NT2/D1 (cell line): Measurements from ENCODE around the gene QTRT2.
A peak's percentile ranks its signal among the peaks of the same experiment; 100 is the strongest.

ENCODE experiments used
- DNase-seq: peaks from one replicate; pipeline ENCODE4 v3.0.0-alpha.2; 2011; ENCODE audit warnings: low read depth, low spot score
- H3K27me3 ChIP-seq: 2 replicates; pipeline ENCODE4 v1.6.0; 2011; ENCODE audit warnings: mild to moderate bottlenecking; ENCODE audit not compliant: insufficient read length, insufficient read depth
- H3K36me3 ChIP-seq: 2 replicates; pipeline ENCODE4 v1.6.1; 2011; ENCODE audit warnings: mild to moderate bottlenecking, low read length, mixed read lengths; ENCODE audit not compliant: insufficient read depth, insufficient read length
- H3K4me1 ChIP-seq: 2 replicates; pipeline ENCODE4 v1.5.1; 2011; ENCODE audit not compliant: insufficient read depth, insufficient read length
- H3K4me3 ChIP-seq: 2 replicates; pipeline ENCODE4 v1.5.1; 2011; ENCODE audit warnings: low read depth; ENCODE audit not compliant: insufficient read length
- H3K9ac ChIP-seq: 2 replicates; pipeline ENCODE4 v1.6.0; 2011; ENCODE audit warnings: low read depth; ENCODE audit not compliant: insufficient read length
- H3K9me3 ChIP-seq: 2 replicates; pipeline ENCODE4 v1.5.1; 2011; ENCODE audit warnings: mild to moderate bottlenecking, low read length; ENCODE audit not compliant: insufficient read depth
- SUZ12 ChIP-seq: IDR thresholded peaks from 2 replicates; pipeline ENCODE4 v1.6.1; 2011; ENCODE audit not compliant: insufficient read length, insufficient read depth; ENCODE audit errors: extremely low read depth
- YY1 ChIP-seq: IDR thresholded peaks from 2 replicates; pipeline ENCODE4 v1.6.1; 2011; ENCODE audit not compliant: insufficient read length, insufficient read depth
- ZNF274 ChIP-seq: IDR thresholded peaks from 2 replicates; pipeline ENCODE4 v1.6.1; 2011; ENCODE audit warnings: mild to moderate bottlenecking, low read depth, low read length

QTRT2 gene

GRCh38 chr3:114111060-114111770 lies 54.7 kb downstream of the QTRT2 start:
- Histone ChIP-seq H3K4me1 (no peaks in the 10 kb centered on the region), H3K36me3 (no peaks in the 10 kb centered on the region), H3K27me3 (no peaks in the 10 kb centered on the region), H3K4me3 (no peak overlapping the region), H3K9ac (no peak overlapping the region), H3K9me3 (no peaks in the 10 kb centered on the region)
- DNase-seq, result no peak
- no peak for TF ChIP-seq YY1
- no peak for TF ChIP-seq SUZ12
- no peak for TF ChIP-seq ZNF274

DNA sequence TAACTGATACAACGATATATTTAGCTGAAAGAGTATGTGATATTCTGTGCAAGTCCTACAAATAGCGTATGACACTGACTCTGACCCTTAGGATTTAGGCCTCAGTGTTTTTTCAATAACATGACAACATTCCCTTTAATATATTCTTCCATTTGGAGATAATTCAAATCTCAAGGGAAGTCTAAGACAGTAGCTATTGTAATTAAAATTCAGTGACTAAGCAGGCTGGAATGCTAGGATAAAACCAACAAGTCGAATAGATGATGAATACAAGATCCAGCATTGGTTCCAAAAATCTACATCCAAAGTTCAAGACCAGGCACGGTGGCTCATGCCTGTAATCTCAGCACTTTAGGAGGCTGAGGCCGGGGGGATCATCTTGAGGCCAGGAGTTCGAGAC lies 56.2 kb downstream of the QTRT2 start:
- Histone ChIP-seq H3K4me3 (no peak overlapping the region), H3K4me1 (no peaks in the 10 kb centered on the region), H3K9ac (no peak overlapping the region), H3K36me3 (no peaks in the 10 kb centered on the region), H3K9me3 (no peaks in the 10 kb centered on the region), H3K27me3 (no peaks in the 10 kb centered on the region)
- DNase-seq, result no peak
- TF ChIP-seq ZNF274 (no peak), YY1 (no peak), SUZ12 (no peak)

- no peak for TF ChIP-seq SUZ12
- no peak for TF ChIP-seq YY1
- TF ChIP-seq ZNF274, result no peak
- no peaks in the 10 kb centered on the region for H3K27me3 ChIP-seq
- H3K4me3 ChIP-seq, result no peak overlapping the region
- H3K9ac ChIP-seq, result no peak overlapping the region
- DNase-seq, result no peak
- no peaks in the 10 kb centered on the region for H3K36me3 ChIP-seq
- no peaks in the 10 kb centered on the region for H3K9me3 ChIP-seq
- H3K4me1 ChIP-seq, result no peaks in the 10 kb centered on the region
Observed at GRCh38 chr3:114114719-114115118, 58.2 kb downstream of the QTRT2 start.

- H3K4me1 ChIP-seq, result no peaks in the 10 kb centered on the region
- no peaks in the 10 kb centered on the region for H3K9me3 ChIP-seq
- DNase-seq, result no peak
- TF ChIP-seq ZNF274, result no peak
- no peak for TF ChIP-seq YY1
- no peak for TF ChIP-seq SUZ12
- H3K27me3 ChIP-seq, result no peaks in the 10 kb centered on the region
- H3K9ac ChIP-seq, result no peak overlapping the region
- H3K36me3 ChIP-seq, result no peaks in the 10 kb centered on the region
- H3K4me3 ChIP-seq, result no peak overlapping the region
Observed at GRCh38 chr3:114115143-114115542, 58.6 kb downstream of the QTRT2 start.

GRCh38 chr3:114119776-114120175 lies 63.2 kb downstream of the QTRT2 start:
- TF ChIP-seq SUZ12 (no peak), ZNF274 (no peak), YY1 (no peak)
- H3K4me3 ChIP-seq, result no peak overlapping the region
- no peak for DNase-seq
- no peaks in the 10 kb centered on the region for H3K27me3 ChIP-seq
- no peak overlapping the region for H3K9ac ChIP-seq
- no peaks in the 10 kb centered on the region for H3K9me3 ChIP-seq
- H3K4me1 ChIP-seq, result peaks cover 3% of the 10 kb centered on the region
- no peaks in the 10 kb centered on the region for H3K36me3 ChIP-seq

DNA sequence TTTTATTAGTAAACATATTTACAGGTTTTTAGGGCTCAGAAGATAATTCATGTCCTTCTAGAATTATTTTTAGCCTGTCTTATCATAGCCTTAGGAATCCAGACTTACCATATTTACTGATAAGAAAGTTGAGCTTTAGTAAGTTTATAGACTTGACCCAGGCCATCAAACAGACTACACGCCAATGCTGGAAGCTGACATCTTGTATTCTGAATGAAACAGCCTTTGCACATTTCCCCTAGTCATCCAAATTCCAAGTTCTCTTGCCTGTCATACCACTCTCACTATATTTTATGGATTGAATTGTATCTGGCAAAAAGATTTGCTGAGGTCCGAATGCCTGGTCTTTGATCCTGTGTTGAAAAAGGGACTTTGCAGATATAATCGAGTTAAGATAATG lies 63.7 kb downstream of the QTRT2 start:
- no peak for DNase-seq
- TF ChIP-seq ZNF274 (no peak), YY1 (no peak), SUZ12 (no peak)
- H3K9ac ChIP-seq, result no peak overlapping the region
- no peaks in the 10 kb centered on the region for H3K27me3 ChIP-seq
- peaks cover 3% of the 10 kb centered on the region for H3K4me1 ChIP-seq
- H3K36me3 ChIP-seq, result no peaks in the 10 kb centered on the region
- no peaks in the 10 kb centered on the region for H3K9me3 ChIP-seq
- H3K4me3 ChIP-seq, result no peak overlapping the region

DNA sequence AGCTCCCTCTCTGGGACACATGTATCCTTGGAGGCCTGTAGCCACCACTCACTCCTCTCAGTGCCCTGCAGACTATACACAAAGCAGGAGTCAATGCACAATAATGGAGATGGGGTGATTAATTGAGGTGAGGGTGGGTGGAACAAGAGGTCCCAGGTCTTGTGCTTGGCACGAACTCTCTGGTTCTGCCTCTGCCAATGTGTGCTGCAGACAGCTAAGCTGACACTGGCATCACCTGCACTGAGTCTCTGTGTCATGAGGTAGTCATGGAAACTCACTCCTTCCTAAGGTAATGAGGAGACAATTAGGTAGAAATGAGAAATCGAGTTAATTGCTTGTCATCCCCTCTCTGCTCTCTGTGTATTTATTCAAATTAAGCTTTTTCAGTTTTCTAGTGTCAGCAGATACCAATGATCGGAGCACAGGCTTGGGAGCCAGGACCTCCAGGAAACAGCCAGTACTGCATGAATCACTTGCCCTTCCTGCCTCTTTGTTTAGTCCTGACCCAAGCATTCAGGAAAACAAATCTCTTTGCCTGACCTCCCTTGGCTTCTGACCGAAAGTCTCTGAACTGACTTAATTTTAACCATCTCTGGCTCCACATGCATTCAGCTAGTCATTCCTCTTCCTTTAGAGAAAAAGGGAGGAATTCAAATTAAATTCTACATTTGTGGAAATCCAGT lies 65.6 kb downstream of the QTRT2 start:
- peaks cover 3% of the 10 kb centered on the region for H3K4me1 ChIP-seq
- no peaks in the 10 kb centered on the region for H3K9me3 ChIP-seq
- peak; percentile 36 for DNase-seq
- H3K4me3 ChIP-seq, result no peak overlapping the region
- H3K36me3 ChIP-seq, result no peaks in the 10 kb centered on the region
- H3K27me3 ChIP-seq, result no peaks in the 10 kb centered on the region
- H3K9ac ChIP-seq, result no peak overlapping the region
- no peak for TF ChIP-seq SUZ12
